GM12873 (cell line): ENCODE data around the gene TLE5.
A peak's percentile ranks its signal among the peaks of the same experiment; 100 is the strongest.

Experiments used
- TF ChIP-seq, protein P1 (sequence below): IDR thresholded peaks from 2 replicates; pipeline ENCODE4 v1.5.1; 2012; ENCODE audit warnings: low read depth, mild to moderate bottlenecking, moderate library complexity, low read length, control low read depth; ENCODE audit not compliant: insufficient read depth; ENCODE audit errors: missing control alignments

TLE5 gene

DNA sequence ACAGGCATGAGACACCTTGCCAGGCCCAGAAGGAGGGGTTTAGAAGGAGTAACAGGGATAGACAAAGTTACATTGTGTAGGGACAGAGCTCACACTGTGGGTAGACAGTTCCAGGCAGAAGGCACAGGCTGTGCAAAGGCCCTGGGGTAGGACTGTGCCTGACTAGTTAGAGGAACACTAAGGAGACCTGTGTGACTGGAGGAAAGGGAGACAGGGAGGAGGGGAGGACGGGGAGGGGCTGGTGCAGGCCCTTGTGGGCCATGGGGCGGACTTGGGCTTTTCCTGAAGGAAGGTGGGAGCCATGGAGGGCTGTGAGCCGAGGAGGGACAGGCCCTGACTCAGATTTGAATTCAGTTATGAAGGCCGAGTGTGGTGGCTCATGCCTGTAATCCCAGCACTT lies 17.3 kb upstream of the TLE5 start:
- TF ChIP-seq, protein P1, sequence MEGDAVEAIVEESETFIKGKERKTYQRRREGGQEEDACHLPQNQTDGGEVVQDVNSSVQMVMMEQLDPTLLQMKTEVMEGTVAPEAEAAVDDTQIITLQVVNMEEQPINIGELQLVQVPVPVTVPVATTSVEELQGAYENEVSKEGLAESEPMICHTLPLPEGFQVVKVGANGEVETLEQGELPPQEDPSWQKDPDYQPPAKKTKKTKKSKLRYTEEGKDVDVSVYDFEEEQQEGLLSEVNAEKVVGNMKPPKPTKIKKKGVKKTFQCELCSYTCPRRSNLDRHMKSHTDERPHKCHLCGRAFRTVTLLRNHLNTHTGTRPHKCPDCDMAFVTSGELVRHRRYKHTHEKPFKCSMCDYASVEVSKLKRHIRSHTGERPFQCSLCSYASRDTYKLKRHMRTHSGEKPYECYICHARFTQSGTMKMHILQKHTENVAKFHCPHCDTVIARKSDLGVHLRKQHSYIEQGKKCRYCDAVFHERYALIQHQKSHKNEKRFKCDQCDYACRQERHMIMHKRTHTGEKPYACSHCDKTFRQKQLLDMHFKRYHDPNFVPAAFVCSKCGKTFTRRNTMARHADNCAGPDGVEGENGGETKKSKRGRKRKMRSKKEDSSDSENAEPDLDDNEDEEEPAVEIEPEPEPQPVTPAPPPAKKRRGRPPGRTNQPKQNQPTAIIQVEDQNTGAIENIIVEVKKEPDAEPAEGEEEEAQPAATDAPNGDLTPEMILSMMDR, result no peak

DNA sequence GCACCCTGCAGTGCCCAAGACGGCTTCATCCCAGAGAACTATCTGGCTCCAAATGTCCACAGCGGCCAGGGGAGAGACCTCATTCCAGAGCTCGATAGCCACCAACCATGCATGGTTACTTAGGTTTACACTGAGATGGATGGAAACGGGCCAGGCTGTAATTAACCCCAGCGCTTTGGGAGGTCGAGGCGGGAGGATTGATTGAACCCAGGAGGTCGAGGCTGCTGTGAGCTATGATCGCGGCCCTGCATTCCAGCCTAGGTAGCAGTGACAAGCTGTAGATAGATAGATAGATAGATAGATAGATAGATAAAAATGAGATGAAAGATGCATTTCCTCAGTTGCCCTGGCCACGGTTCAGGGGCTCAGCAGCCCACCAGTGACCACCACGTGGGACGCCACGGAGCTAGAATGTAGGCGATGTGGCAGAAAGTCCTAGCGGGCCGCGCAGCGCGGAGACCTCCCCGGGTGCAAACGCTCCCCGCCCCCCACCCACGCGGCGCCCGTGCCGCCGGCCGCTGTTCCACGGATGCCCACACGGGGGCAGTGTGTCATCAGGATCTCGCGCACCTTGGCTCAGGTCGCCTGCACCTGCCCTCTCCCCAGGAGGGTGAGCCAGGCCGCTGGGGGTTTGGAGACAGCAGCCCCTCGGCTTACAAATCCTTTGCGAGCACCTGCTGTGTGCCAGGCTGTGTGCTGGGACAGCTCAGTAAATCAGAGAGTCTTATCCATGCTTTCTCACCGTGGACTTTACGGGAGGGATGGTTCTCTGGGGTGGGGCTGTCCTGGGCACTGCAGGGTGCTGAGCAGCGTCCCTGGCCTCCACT lies 13.5 kb upstream of the TLE5 start:
- TF ChIP-seq, protein P1, result peak; percentile 94

DNA sequence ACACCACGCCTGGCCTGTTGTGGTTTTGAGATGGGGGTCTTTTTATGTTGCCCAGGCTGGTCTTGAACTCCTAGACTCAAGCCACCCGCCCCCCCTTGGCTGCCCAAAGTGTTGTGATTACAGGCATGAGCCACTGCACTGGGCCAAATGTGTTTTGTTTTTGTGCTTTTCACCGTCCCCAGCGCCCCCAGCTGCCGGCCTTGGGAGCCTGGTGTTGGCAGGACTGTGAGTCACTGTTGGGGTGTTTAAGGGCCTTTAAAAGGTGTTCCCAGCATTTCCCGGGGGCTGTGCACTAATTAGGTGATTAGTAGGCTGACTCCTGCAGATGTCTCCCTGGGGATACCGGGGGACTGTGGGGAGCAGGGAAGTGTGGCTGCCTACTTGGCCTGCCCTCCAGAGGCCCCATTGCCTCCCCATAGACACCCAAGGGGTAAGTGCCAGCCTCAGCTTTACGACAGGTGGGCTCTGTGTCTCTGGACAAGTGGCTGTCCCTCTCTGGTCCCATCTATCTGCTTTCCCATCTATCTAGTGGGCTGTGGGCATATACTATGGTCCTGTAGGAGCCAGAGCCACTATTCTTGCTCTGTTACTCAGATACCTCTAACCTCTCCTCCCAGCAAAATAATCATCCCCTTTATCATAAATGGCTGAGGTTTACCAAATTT lies 11.8 kb upstream of the TLE5 start:
- TF ChIP-seq, protein P1, result no peak

DNA sequence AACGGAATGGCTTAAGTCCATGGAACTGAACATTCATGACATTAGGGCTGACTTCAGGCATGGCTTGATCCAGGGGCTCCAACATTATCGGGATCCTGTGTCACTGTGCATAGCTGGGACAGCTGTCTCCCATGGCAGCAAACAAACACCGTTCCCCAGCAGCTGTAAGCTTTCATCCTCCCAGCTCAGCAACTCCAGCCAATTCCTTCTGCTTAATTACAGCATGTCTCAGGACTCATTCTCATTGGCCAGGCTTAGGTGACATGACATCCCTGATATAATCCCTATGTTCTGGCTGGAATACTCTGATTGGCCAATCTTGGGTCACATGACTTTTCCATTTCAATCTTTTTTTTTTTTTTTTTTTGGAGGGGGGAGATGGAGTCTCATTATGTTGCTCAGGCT lies 10.9 kb upstream of the TLE5 start:
- TF ChIP-seq, protein P1, result no peak

DNA sequence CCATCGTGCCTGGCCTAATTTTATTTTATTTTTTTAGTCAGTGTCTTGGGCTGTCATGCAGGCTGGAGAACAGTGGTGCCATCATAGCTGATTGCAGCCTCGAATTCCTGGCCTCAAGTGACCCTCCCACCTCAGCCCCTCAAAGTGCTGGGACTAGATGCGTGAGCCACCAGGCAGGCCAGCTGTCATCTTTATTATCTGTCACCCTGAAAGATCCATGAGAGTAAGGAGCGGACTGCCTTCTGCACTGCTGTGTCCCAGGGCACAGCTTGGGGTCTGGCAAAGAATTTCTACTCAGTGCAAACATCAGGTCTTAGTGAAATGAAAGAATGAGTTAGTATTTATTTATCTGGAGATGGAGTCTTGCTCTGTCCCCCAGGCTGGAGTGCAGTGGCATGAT lies 9.5 kb upstream of the TLE5 start:
- TF ChIP-seq, protein P1, result no peak

DNA sequence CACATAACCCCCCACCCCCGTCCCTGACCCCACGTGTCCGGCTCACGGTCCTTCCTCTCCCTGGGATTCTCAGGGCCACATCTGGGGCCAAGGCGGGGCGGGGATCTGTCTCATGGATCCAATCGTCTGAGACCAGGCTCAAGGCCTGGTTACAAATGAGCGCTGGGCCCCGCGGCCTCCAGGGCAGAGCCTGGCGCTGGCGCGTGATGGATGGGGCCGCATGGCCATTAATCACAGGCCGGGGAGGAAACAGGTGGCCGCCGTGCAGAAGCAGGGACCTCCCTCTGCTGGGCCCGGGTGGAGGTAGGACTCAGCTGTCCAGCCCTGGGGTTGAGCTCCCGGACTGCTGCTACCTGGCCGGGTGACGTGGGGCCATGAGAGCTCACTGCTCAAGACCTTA lies 5.8 kb upstream of the TLE5 start:
- TF ChIP-seq, protein P1, result no peak

DNA sequence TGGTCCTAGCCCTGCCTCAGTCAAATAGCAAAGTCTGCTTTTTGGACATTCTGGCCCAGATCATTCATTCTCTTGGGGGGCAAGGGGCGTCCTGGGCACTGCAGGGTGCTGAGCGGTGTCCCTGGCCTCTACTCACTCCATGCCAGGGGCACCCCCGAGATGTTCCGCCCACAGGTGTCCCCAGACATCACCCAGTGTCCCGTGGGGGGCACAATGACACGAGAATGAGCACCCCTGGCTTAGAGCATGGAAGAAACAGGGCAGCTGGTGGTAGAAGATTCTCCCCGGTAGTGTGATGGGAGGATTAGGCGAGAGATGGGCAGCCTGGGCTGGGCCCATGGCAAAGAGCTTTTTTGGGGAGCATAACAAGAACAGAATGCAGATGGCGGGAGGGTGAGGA lies 5.3 kb upstream of the TLE5 start:
- TF ChIP-seq, protein P1, result no peak
